Sigmoid colon (tissue), 7 donors: ENCODE results near the gene AVPR2. TPM values are rescaled to one million over a fixed set of nuclear protein-coding genes. Genes with fewer than 3 reads are reported as not detected.

ENCODE experiments used
- DNase-seq: peaks from one replicate; pipeline ENCODE4 v3.0.0-alpha.2; 2019
- H3K27ac ChIP-seq, 4 donors: fragments of 200-600 bp; sonication (generic); one replicate each; pipeline ENCODE4 v1.5.1; 2016 to 2019; ENCODE audit warnings: mild to moderate bottlenecking in 1 of 4
- H3K27me3 ChIP-seq, 3 donors: fragments of 200-600 bp; sonication (generic); one replicate each; pipeline ENCODE4 v1.5.1; 2019; ENCODE audit warnings: mild to moderate bottlenecking in 1 of 3
- H3K36me3 ChIP-seq, 4 donors: fragments of 200-600 bp; sonication (generic); one replicate each; pipeline ENCODE4 v1.5.1; 2016 to 2019
- H3K4me1 ChIP-seq, 4 donors: fragments of 200-600 bp; sonication (generic); one replicate each; pipeline ENCODE4 v1.5.1; 2017 to 2019
- H3K4me3 ChIP-seq, 4 donors: fragments of 200-600 bp; sonication (generic); one replicate each; pipeline ENCODE4 v1.5.1; 2017 to 2019; ENCODE audit warnings: mild to moderate bottlenecking in 2 of 4, moderate library complexity in 1 of 4
- H3K9me3 ChIP-seq, 4 donors: fragments of 200-600 bp in 3 of 4; sonication (generic) in 3 of 4; one replicate each; pipeline versions ENCODE4 v1.5.1 to v1.6.1; 2013 to 2019
- EP300 ChIP-seq, 4 donors: sonication (generic); formaldehyde crosslinking; IDR thresholded peaks; one replicate each; pipeline ENCODE4 v1.6.1; 2017; ENCODE audit warnings: antibody characterized with exemption in 4 of 4
- POLR2A ChIP-seq, 2 donors: fragments of 450-650 bp; IDR thresholded peaks; one replicate each; pipeline ENCODE4 v1.6.1; 2016; ENCODE audit warnings: antibody characterized with exemption in 2 of 2, mild to moderate bottlenecking in 2 of 2, moderate library complexity in 2 of 2
- POLR2AphosphoS5 ChIP-seq, 4 donors: sonication (generic); formaldehyde crosslinking; IDR thresholded peaks; one replicate each; pipeline ENCODE4 v1.6.1; 2017; ENCODE audit warnings: antibody characterized with exemption in 4 of 4
- WGBS, 2 donors: extraction: QIAGEN DNeasy Blood & Tissue Kit; methylation state at CpG; one replicate each; pipeline ENCODE4 v1.1.7; 2013; 5-methylcytosine and 5-hydroxymethylcytosine counted together
- intact Hi-C: fragments of 100-400 bp; cut with DNase I; formaldehyde crosslinking; loops from one replicate; pipeline ENCODE4 v1.15.1; 2023
- polyA plus RNA-seq, 3 donors: library from polyadenylated mRNA; stranded (reverse); fragments of 200-250 nt; gene quantifications; one replicate each; pipeline ENCODE4 v1.2.3, GENCODE V29; 2013
- total RNA-seq, 4 donors: library from RNA; depleted of rRNA; stranded (reverse); fragments of >200 nt; gene quantifications; one replicate each; pipeline ENCODE4 v1.1.0, GENCODE V29; 2016
- TF ChIP-seq, protein P1 (sequence below), 4 experiments: fragments of 450-650 bp in 3 of 4; fragments of 200-600 bp in 1 of 4; IDR thresholded peaks; one replicate each; pipeline ENCODE4 v1.5.1; 2016 to 2019; ENCODE audit warnings: antibody characterized with exemption in 4 of 4, mild to moderate bottlenecking in 3 of 4, moderate library complexity in 2 of 4
- donor health status: healthy with polysubstance abuse.
- donor health status: Bipolar disorder and iron deficiency.
- donor health status: healthy.

The AVPR2 gene
- total and polyA plus RNA-seq, 7 donors = 1.1 to 2.2 (median 1.1) TPM; not detected in 2

DNA sequence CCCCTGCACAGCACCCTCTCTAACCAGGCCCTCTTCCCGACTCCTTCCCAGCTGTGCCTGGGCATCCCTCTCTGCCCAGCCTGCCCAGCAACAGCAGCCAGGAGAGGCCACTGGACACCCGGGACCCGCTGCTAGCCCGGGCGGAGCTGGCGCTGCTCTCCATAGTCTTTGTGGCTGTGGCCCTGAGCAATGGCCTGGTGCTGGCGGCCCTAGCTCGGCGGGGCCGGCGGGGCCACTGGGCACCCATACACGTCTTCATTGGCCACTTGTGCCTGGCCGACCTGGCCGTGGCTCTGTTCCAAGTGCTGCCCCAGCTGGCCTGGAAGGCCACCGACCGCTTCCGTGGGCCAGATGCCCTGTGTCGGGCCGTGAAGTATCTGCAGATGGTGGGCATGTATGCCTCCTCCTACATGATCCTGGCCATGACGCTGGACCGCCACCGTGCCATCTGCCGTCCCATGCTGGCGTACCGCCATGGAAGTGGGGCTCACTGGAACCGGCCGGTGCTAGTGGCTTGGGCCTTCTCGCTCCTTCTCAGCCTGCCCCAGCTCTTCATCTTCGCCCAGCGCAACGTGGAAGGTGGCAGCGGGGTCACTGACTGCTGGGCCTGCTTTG, 1.1 kb downstream of the AVPR2 start:
- no peak overlapping the region for H3K4me3 ChIP-seq
- no peaks in the 10 kb centered on the region for H3K36me3 ChIP-seq
- H3K27me3 ChIP-seq = peaks cover 0 to 4% (median 0%) of the 10 kb centered on the region in 3 donors
- 83 to 91% methylated on average over 32 of the region's 32 CpGs for WGBS, 2 donors
- no peaks in the 10 kb centered on the region for H3K9me3 ChIP-seq
- TF ChIP-seq POLR2A (IDR thresholded peaks at IDR 0.05) = no peak
- TF ChIP-seq POLR2AphosphoS5 (IDR thresholded peaks at IDR 0.05) = no peak
- peaks cover 0 to 15% (median 3%) of the 10 kb centered on the region in 4 donors for H3K4me1 ChIP-seq
- no peak for DNase-seq
- no peak overlapping the region for H3K27ac ChIP-seq
- intact Hi-C loops = no loop called here

DNA sequence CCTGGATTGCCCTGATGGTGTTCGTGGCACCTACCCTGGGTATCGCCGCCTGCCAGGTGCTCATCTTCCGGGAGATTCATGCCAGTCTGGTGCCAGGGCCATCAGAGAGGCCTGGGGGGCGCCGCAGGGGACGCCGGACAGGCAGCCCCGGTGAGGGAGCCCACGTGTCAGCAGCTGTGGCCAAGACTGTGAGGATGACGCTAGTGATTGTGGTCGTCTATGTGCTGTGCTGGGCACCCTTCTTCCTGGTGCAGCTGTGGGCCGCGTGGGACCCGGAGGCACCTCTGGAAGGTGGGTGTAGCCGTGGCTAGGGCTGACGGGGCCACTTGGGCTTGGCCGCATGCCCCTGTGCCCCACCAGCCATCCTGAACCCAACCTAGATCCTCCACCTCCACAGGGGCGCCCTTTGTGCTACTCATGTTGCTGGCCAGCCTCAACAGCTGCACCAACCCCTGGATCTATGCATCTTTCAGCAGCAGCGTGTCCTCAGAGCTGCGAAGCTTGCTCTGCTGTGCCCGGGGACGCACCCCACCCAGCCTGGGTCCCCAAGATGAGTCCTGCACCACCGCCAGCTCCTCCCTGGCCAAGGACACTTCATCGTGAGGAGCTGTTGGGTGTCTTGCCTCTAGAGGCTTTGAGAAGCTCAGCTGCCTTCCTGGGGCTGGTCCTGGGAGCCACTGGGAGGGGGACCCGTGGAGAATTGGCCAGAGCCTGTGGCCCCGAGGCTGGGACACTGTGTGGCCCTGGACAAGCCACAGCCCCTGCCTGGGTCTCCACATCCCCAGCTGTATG, 1.8 kb downstream of the AVPR2 start:
- intact Hi-C loops = no loop called here
- no peak overlapping the region for H3K27ac ChIP-seq
- WGBS, 2 donors = 74 to 75% methylated on average over 27 of the region's 27 CpGs
- no peak for TF ChIP-seq EP300 (IDR thresholded peaks at IDR 0.05)
- no peak for TF ChIP-seq POLR2AphosphoS5 (IDR thresholded peaks at IDR 0.05)
- TF ChIP-seq, protein P1, sequence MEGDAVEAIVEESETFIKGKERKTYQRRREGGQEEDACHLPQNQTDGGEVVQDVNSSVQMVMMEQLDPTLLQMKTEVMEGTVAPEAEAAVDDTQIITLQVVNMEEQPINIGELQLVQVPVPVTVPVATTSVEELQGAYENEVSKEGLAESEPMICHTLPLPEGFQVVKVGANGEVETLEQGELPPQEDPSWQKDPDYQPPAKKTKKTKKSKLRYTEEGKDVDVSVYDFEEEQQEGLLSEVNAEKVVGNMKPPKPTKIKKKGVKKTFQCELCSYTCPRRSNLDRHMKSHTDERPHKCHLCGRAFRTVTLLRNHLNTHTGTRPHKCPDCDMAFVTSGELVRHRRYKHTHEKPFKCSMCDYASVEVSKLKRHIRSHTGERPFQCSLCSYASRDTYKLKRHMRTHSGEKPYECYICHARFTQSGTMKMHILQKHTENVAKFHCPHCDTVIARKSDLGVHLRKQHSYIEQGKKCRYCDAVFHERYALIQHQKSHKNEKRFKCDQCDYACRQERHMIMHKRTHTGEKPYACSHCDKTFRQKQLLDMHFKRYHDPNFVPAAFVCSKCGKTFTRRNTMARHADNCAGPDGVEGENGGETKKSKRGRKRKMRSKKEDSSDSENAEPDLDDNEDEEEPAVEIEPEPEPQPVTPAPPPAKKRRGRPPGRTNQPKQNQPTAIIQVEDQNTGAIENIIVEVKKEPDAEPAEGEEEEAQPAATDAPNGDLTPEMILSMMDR (IDR thresholded peaks at IDR 0.05) = no peak
- TF ChIP-seq POLR2A (IDR thresholded peaks at IDR 0.05) = no peak
- DNase-seq = no peak
- no peaks in the 10 kb centered on the region for H3K9me3 ChIP-seq
- no peak overlapping the region for H3K4me3 ChIP-seq
- H3K27me3 ChIP-seq = peaks cover 0 to 4% (median 0%) of the 10 kb centered on the region in 3 donors
- peaks cover 0 to 10% (median 0%) of the 10 kb centered on the region in 4 donors for H3K4me1 ChIP-seq
- no peaks in the 10 kb centered on the region for H3K36me3 ChIP-seq

DNA sequence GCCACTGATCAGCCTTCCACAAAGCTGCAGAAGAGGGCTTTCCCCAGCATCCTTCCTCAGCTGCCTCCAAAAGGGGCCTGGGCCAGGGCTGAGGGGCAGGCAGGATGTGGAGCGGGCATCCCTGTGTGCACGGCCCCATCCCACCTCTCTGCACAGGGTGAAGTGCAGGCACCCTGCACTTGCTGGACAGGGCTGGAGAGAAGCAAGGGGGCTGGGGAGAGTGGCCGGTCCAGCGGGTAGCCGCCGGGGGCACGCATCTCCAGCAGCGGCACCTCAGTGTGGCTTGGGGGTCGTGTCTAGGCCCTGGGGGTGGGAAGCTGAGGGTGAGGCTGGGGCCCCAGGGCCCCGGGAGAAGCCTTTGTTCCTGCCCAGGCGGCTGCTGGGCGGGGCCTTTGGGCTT, 3.0 kb downstream of the AVPR2 start:
- intact Hi-C loops = no loop called here
- WGBS, 2 donors = 74 to 81% methylated on average over 12 of the region's 12 CpGs
- Histone ChIP-seq H3K9me3 (no peaks in the 10 kb centered on the region), H3K4me3 (no peak overlapping the region), H3K27ac (no peak overlapping the region), H3K27me3 (peaks cover 0 to 4% (median 0%) of the 10 kb centered on the region in 3 donors), H3K4me1 (peaks cover 0 to 9% (median 0%) of the 10 kb centered on the region in 4 donors), H3K36me3 (no peaks in the 10 kb centered on the region)
- DNase-seq = peak; percentile 62
- TF ChIP-seq EP300 (IDR thresholded peaks at IDR 0.05) = no peak
- TF ChIP-seq POLR2A (IDR thresholded peaks at IDR 0.05) = no peak
- TF ChIP-seq, protein P1 (IDR thresholded peaks at IDR 0.05) = no peak

DNA sequence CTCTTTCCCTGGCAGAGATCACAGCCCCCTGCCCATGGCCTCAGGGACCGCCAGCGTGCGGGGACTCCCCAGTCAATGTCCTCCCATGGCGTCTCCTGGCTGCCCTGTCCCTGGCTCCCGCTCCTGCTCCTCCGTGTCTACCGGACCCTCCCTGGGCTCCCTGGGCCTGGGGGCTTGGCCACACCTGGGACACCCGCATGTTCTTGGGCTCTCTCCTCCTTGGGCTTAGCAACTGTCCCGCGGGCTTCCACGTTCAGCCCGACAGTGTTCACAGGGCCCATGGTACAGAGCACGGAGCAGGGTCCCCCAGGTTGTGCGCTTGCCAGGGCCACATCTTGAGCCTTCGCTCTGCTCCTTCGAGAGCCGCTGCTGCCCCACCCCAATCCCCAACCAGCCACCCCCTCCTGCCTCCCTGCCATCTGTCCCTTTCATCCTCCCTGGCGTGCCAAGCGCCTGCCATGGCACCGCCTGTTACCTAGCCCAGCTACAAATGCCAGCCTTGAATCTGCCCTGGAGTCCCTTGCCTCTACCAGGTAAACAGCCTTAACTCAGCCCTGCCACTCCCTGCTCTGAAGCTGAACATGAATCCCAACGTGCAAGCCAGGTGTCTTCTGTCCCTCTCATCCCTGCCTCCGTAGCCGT, 3.9 kb downstream of the AVPR2 start:
- H3K27me3 ChIP-seq = peaks cover 0 to 4% (median 0%) of the 10 kb centered on the region in 3 donors
- H3K36me3 ChIP-seq = no peaks in the 10 kb centered on the region
- peak; percentile 60 for DNase-seq
- intact Hi-C loops = no loop called here
- no peak overlapping the region for H3K4me3 ChIP-seq
- H3K27ac ChIP-seq = no peak overlapping the region
- peaks cover 0 to 9% (median 0%) of the 10 kb centered on the region in 4 donors for H3K4me1 ChIP-seq
- TF ChIP-seq POLR2A (IDR thresholded peaks at IDR 0.05) (no peak), POLR2AphosphoS5 (IDR thresholded peaks at IDR 0.05) (no peak), EP300 (IDR thresholded peaks at IDR 0.05) (no peak)
- TF ChIP-seq, protein P1 (IDR thresholded peaks at IDR 0.05) = no peak
- 90 to 93% methylated on average over 23 of the region's 23 CpGs for WGBS, 2 donors
- no peaks in the 10 kb centered on the region for H3K9me3 ChIP-seq
